Breast epithelium (tissue), 3 donors: ENCODE results near the gene HDAC7.

Experiments
- CTCF ChIP-seq, 3 donors: fragments of 450-650 bp; IDR thresholded peaks; one replicate each; pipeline ENCODE4 v1.5.1; 2016 to 2017; ENCODE audit warnings: antibody characterized with exemption in 3 of 3, mild to moderate bottlenecking in 3 of 3, moderate library complexity in 3 of 3
- POLR2A ChIP-seq: fragments of 450-650 bp; IDR thresholded peaks from one replicate; pipeline ENCODE4 v1.6.1; 2016; ENCODE audit warnings: antibody characterized with exemption, mild to moderate bottlenecking, moderate library complexity
- POLR2AphosphoS5 ChIP-seq, 3 donors: sonication (generic); formaldehyde crosslinking; IDR thresholded peaks; one replicate each; pipeline ENCODE4 v1.6.1; 2017; ENCODE audit warnings: antibody characterized with exemption in 3 of 3

GRCh38 chr12:47748899-47749298, 70.8 kb downstream of the HDAC7 start:
- TF ChIP-seq POLR2AphosphoS5 (IDR thresholded peaks at IDR 0.05) (no peak), POLR2A (no peak), CTCF (IDR thresholded peaks at IDR 0.05) (no peak)
